Endodermal cell (in vitro differentiated cells): Measurements from ENCODE around the gene PDE4C. TPM values are rescaled to one million over a fixed set of nuclear protein-coding genes. Genes with fewer than 3 reads are reported as not detected.

ENCODE experiments used
- DNase-seq: peaks from one replicate; pipeline ENCODE4 v3.0.0-alpha.2; 2017
- H3K27ac ChIP-seq: 2 replicates; pipeline ENCODE4 v1.5.1; 2013; ENCODE audit warnings: mild to moderate bottlenecking, low read depth, low read length, moderate library complexity
- H3K27me3 ChIP-seq: 2 replicates; pipeline ENCODE4 v1.6.1; 2013; ENCODE audit warnings: mild to moderate bottlenecking, low read length, moderate library complexity; ENCODE audit not compliant: insufficient read depth, control insufficient read depth, poor library complexity, severe bottlenecking
- H3K36me3 ChIP-seq: 2 replicates; pipeline ENCODE4 v1.7.0; 2013; ENCODE audit warnings: mild to moderate bottlenecking, low read length, moderate library complexity; ENCODE audit not compliant: control insufficient read depth, insufficient read depth
- H3K4me1 ChIP-seq: one replicate; pipeline ENCODE4 v1.7.0; 2013; ENCODE audit warnings: low read length; ENCODE audit not compliant: control insufficient read depth, insufficient read depth
- H3K4me3 ChIP-seq: 2 replicates; pipeline ENCODE4 v1.5.1; 2013; ENCODE audit warnings: mild to moderate bottlenecking, low read length, moderate library complexity
- H3K9ac ChIP-seq: 2 replicates; pipeline ENCODE4 v1.6.1; 2013; ENCODE audit warnings: mild to moderate bottlenecking, low read length, moderate library complexity; ENCODE audit not compliant: poor library complexity, severe bottlenecking; ENCODE audit errors: extremely low read depth
- H3K9me3 ChIP-seq: 2 replicates; pipeline ENCODE4 v1.6.1; 2013; ENCODE audit warnings: mild to moderate bottlenecking, low read length, moderate library complexity; ENCODE audit not compliant: control insufficient read depth
- H3K27ac Mint-ChIP-seq: 2 replicates; pipeline ENCODE4 v1.8.0; 2020; ENCODE audit warnings: mixed read lengths
- H3K27me3 Mint-ChIP-seq: 2 replicates; pipeline ENCODE4 v1.8.0; 2021; ENCODE audit warnings: mild to moderate bottlenecking, mixed read lengths; ENCODE audit not compliant: insufficient read depth
- H3K36me3 Mint-ChIP-seq: 2 replicates; pipeline ENCODE4 v1.8.0; 2020; ENCODE audit warnings: low read depth, mixed read lengths
- H3K4me1 Mint-ChIP-seq: 2 replicates; pipeline ENCODE4 v1.8.0; 2020; ENCODE audit warnings: mixed read lengths
- H3K4me3 Mint-ChIP-seq: 2 replicates; pipeline ENCODE4 v1.8.0; 2020; ENCODE audit warnings: mild to moderate bottlenecking, moderate library complexity, mixed read lengths
- H3K9me3 Mint-ChIP-seq: 2 replicates; pipeline ENCODE4 v1.8.0; 2020; ENCODE audit warnings: mild to moderate bottlenecking, mixed read lengths
- WGBS, 2 experiments: methylation state at CpG; one replicate each; pipeline versions ENCODE4 v1.1.5 to v1.1.7; 2013; ENCODE audit warnings: missing lambda C conversion rate in 2 of 2, mixed read lengths in 1 of 2; ENCODE audit not compliant: insufficient coverage in 1 of 2, insufficient read length in 1 of 2; 5-methylcytosine and 5-hydroxymethylcytosine counted together
- total RNA-seq, 2 donors: library from RNA; stranded (reverse); fragmentation: NEBNext Ultra II Directional in 1 of 2; extraction: Animal tissue kit (Norgen Biotek cat#: 25700) in 1 of 2; gene quantifications; 2 replicates in 1 of 2; 3 replicates in 1 of 2; pipeline ENCODE4 v1.2.1, GENCODE V29; 2021
- TF ChIP-seq, protein P1 (sequence below): fragments of 200-600 bp; sonication (generic); conservative IDR thresholded peaks from 2 replicates; pipeline ENCODE4 v1.5.0; 2021; ENCODE audit warnings: antibody characterized with exemption, mild to moderate bottlenecking

PDE4C gene
- total RNA-seq, 2 donors from 2014 or later: 1.1 to 2.4 TPM

DNA sequence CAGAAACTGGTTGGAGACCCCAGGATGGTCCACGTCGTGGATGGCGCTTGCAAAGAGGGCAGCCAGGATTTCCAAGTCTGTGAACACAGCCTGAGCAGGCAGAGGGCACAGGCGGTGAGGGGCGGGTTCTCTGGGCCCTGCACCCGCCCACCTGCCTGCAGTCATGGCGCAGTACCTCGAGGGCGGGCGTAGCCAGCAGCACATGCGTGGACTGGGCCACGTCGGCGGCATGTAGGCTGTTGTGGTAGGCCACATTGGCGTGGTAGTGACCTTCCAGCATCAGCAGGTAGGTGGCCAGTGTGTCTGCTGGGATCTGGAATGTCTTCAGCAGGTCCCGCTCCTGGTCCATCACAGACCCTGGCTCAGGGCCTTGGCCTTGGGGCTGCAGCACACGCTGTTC lies 8.1 kb downstream of the PDE4C start:
- DNase-seq: no peak
- WGBS, 2 experiments: 88 to 92% methylated on average over 15 to 17 of the region's 17 CpGs

DNA sequence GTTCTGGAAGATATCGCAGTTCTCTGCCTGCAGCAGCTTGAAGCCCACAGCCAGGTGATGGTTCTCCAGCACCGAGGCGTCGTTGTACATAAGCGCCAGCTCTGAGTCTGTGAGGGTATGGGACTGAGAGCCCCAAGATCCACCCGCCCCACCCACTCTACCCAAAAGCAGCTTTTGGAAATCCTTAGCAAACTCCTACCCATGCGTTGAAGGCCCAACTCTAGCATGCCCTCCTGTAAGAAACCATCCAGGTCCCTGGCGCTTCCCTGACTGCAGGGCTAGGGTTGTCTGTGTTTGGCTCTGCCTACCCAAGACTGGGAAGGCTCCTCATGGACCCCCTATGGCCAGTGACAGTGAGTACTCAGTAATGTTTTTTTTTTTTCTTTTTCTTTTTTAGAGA lies 9.4 kb downstream of the PDE4C start:
- Histone ChIP-seq H3K4me1 (no peaks in the 10 kb centered on the region), H3K27ac (no peak overlapping the region), H3K9me3 (no peaks in the 10 kb centered on the region), H3K4me3 (no peak overlapping the region), H3K36me3 (no peaks in the 10 kb centered on the region), H3K27me3 (peaks cover 9% of the 10 kb centered on the region), H3K9ac (no peak overlapping the region)
- H3K27me3 Mint-ChIP-seq: peaks cover 12% of the 10 kb centered on the region
- no peak for DNase-seq
- WGBS, 2 experiments: 80 to 88% methylated on average over 1 to 8 of the region's 8 CpGs
- H3K4me1 Mint-ChIP-seq: peaks cover 3% of the 10 kb centered on the region
- TF ChIP-seq, protein P1, sequence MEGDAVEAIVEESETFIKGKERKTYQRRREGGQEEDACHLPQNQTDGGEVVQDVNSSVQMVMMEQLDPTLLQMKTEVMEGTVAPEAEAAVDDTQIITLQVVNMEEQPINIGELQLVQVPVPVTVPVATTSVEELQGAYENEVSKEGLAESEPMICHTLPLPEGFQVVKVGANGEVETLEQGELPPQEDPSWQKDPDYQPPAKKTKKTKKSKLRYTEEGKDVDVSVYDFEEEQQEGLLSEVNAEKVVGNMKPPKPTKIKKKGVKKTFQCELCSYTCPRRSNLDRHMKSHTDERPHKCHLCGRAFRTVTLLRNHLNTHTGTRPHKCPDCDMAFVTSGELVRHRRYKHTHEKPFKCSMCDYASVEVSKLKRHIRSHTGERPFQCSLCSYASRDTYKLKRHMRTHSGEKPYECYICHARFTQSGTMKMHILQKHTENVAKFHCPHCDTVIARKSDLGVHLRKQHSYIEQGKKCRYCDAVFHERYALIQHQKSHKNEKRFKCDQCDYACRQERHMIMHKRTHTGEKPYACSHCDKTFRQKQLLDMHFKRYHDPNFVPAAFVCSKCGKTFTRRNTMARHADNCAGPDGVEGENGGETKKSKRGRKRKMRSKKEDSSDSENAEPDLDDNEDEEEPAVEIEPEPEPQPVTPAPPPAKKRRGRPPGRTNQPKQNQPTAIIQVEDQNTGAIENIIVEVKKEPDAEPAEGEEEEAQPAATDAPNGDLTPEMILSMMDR: no peak
- no peak overlapping the region for H3K4me3 Mint-ChIP-seq
- H3K36me3 Mint-ChIP-seq: no peaks in the 10 kb centered on the region
- no peaks in the 10 kb centered on the region for H3K9me3 Mint-ChIP-seq
- H3K27ac Mint-ChIP-seq: no peak overlapping the region

More for the DNA sequence above, 8.1 kb downstream of the PDE4C start:
- H3K9me3 Mint-ChIP-seq: no peaks in the 10 kb centered on the region
- no peaks in the 10 kb centered on the region for H3K36me3 Mint-ChIP-seq
- no peak overlapping the region for H3K27ac ChIP-seq
- no peak overlapping the region for H3K9ac ChIP-seq
- peaks cover 3% of the 10 kb centered on the region for H3K4me1 Mint-ChIP-seq
- no peaks in the 10 kb centered on the region for H3K9me3 ChIP-seq
- H3K36me3 ChIP-seq: no peaks in the 10 kb centered on the region
- H3K27me3 ChIP-seq: peaks cover 9% of the 10 kb centered on the region
- H3K4me1 ChIP-seq: no peaks in the 10 kb centered on the region
- H3K4me3 ChIP-seq: no peak overlapping the region
- no peak overlapping the region for H3K4me3 Mint-ChIP-seq
- TF ChIP-seq, protein P1: no peak
- H3K27me3 Mint-ChIP-seq: peaks cover 14% of the 10 kb centered on the region
- no peak overlapping the region for H3K27ac Mint-ChIP-seq

DNA sequence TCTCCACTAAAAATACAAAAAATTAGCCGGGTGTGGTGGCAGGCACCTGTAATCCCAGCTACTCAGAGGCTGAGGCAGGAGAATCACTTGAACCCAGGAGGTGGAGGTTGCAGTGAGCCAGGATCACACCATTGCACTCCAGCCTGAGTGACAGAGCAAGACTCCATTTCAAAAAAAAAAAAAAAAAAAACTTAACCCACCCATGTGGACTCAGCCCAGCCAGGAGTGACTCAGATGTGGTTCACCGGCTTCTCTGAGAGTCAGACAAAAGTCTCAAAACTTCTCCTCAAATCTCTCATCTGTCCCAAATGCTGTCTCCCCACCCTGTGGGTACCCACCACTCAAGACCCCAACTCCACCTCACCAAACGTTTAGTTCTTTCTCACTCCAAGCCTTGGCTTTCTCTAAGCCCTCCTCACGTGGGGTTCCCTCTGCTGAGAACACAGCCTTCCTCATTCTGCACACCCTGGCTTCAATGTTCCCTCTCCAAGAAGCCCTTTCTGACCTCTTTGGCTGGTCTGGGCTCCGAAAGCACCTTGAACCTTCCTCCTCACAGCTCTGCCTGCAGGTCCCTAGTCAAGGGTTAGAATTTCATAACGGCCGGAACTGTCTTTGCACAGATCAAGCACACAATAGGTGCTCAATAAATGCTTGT lies 11.3 kb downstream of the PDE4C start:
- DNase-seq: no peak
- no peak overlapping the region for H3K27ac ChIP-seq
- TF ChIP-seq, protein P1: no peak
- no peaks in the 10 kb centered on the region for H3K36me3 ChIP-seq
- H3K4me3 Mint-ChIP-seq: no peak overlapping the region
- no peaks in the 10 kb centered on the region for H3K36me3 Mint-ChIP-seq
- no peaks in the 10 kb centered on the region for H3K4me1 ChIP-seq
- H3K27ac Mint-ChIP-seq: no peak overlapping the region
- H3K4me3 ChIP-seq: no peak overlapping the region
- H3K4me1 Mint-ChIP-seq: no peaks in the 10 kb centered on the region
- no peaks in the 10 kb centered on the region for H3K9me3 Mint-ChIP-seq
- peaks cover 3% of the 10 kb centered on the region for H3K27me3 ChIP-seq
- WGBS, 2 experiments: 79 to 88% methylated on average over 4 to 7 of the region's 7 CpGs
- no peak overlapping the region for H3K9ac ChIP-seq
- H3K9me3 ChIP-seq: no peaks in the 10 kb centered on the region
- H3K27me3 Mint-ChIP-seq: peaks cover 6% of the 10 kb centered on the region
